ENCODE results near the gene UBE2Q2.

DNA sequence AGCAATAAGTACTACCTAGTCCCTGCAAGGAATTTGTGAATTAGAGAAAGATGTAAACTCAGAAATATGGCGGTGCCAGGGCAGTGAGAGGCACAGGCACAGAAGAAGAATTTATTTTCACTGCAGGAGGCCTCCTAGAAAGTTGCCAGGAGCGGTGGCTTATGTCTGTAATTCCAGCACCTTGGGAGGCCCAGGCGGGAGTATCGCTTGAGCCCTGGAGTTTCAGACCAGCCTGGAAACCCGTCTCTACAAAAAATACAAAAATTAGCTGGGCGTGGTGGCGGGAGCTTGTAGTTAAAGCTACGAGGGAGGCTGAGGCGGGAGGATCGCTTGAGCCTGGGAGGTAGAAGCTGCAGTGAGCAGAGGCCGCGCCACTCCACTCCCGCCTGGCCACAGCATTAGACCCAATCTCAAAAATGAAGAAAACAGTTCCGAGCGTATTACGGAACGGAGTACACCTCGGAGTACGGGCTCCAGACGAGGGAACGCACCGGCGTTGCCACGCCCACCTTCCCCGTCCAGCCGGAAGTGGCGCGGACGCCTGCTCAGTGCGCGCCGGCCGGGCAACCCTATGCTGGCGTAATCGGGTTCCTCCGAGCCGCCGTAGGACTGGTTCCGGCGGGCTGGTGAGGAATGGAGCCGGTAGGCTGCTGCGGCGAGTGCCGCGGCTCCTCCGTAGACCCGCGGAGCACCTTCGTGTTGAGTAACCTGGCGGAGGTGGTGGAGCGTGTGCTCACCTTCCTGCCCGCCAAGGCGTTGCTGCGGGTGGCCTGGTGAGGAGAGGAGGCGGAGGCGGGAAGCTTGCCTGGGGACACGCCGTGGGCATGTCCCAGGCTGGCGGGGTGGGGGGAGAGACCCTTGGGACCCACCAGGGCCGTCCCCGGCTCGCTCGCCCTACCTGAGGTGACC is 60.3 kb downstream of the UBE2Q2 start, which contains the start of gene FBXO22:
- TF ChIP-seq, protein P1, sequence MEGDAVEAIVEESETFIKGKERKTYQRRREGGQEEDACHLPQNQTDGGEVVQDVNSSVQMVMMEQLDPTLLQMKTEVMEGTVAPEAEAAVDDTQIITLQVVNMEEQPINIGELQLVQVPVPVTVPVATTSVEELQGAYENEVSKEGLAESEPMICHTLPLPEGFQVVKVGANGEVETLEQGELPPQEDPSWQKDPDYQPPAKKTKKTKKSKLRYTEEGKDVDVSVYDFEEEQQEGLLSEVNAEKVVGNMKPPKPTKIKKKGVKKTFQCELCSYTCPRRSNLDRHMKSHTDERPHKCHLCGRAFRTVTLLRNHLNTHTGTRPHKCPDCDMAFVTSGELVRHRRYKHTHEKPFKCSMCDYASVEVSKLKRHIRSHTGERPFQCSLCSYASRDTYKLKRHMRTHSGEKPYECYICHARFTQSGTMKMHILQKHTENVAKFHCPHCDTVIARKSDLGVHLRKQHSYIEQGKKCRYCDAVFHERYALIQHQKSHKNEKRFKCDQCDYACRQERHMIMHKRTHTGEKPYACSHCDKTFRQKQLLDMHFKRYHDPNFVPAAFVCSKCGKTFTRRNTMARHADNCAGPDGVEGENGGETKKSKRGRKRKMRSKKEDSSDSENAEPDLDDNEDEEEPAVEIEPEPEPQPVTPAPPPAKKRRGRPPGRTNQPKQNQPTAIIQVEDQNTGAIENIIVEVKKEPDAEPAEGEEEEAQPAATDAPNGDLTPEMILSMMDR (IDR thresholded peaks at IDR 0.05; ENCODE audit: low read length) = no peak
- TF ChIP-seq EZH2 (IDR thresholded peaks at IDR 0.05; ENCODE audit: borderline replicate concordance, low read length) = no peak
